ENCODE results near the gene SEMA4F.

The SEMA4F gene

GRCh38 chr2:74696829-74697228 lies 42.8 kb downstream of the SEMA4F start:
- DNase-seq = no peak
- in situ Hi-C loops (cut with MboI; ENCODE audit: low pct_unique_long_range_greater_than_20kb, low sequenced_read_pairs) = no loop called here

DNA sequence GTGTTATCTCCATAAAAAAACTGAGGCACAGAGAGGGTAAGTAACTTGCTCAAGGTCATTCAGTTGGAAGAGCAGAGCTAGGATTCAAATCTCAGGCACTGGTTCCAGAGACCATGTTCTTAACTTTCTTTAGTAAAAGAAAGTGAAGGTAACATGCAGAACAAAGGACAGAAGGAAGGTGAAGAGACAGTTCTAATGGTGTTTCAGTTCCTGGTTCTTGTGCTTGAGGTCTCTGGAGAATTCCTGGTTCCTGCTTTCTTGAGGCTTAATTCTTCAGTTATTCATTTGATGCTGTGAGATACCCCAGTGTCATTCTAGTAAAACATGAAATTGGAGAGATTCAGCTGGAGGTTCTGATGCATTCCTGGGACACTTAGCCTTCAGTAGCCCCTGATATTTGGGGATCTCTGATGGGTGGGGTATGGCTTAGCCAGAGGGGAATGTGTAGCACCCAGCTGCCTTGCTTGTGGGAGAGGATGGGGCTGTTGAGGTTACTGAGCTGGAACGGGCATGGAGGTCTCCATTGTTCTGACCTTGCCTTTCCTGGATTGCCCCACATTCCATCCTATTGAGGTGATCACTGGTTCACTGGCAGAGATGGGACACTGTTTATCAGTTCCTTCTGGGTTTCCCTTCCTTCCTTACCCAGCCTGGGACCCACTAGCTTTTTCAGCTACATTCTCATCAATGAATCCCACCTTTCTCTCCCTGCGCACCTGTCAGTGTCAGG lies 46.8 kb downstream of the SEMA4F start:
- in situ Hi-C loops (cut with MboI; ENCODE audit: low pct_unique_long_range_greater_than_20kb, low sequenced_read_pairs) = no loop called here
- no peak for DNase-seq

- DNase-seq = no peak
- in situ Hi-C loops (cut with MboI; ENCODE audit: low pct_unique_long_range_greater_than_20kb, low sequenced_read_pairs) = no loop called here
These were observed 48.1 kb downstream of the SEMA4F start for GRCh38 chr2:74702001-74702715.

- in situ Hi-C loops (cut with MboI; ENCODE audit: low pct_unique_long_range_greater_than_20kb, low sequenced_read_pairs) = no loop called here
These were observed 49.3 kb downstream of the SEMA4F start for GRCh38 chr2:74703373-74703772.

DNA sequence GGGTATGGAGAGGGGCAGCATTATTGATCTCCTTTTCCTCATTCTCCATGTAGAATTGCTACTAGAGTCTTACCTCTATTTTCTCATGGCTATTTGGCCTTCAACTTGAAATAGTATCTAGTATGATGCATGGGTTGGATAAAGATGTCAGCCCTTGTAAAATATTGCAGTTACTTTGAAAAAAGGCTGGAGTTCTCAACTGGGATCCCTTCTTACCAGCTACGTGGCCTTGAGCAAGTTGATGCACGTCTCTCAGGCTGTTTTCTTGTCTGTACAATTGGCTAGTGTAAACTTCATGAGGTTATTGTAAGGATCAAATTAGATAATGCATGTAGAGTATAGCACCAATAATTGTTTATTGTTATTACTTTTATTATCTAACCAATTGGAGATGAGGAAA lies 50.2 kb downstream of the SEMA4F start:
- no peak for DNase-seq
- in situ Hi-C loops (cut with MboI; ENCODE audit: low pct_unique_long_range_greater_than_20kb, low sequenced_read_pairs) = no loop called here

More at GRCh38 chr2:74703373-74703772, 49.3 kb downstream of the SEMA4F start:
- DNase-seq = no peak

DNA sequence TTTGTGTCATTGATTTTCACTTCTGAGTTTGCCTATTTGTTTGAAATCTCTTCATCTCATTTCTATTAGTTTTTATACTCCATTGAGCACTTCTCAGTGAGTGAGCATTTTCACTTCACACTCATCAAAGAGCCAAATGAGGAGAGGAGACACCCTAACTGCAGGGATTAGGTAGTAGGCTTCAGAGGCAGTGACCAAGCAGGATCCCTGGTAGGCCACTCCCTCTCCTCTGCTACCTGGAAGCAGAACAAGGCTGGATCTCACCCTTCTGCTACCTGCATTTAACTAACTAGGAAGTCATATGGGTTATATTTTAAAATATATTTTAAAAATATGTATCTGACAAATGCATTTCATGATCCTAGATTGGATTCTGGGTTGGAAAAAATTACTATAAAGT lies 52.7 kb downstream of the SEMA4F start:
- in situ Hi-C loops (cut with MboI; ENCODE audit: low pct_unique_long_range_greater_than_20kb, low sequenced_read_pairs) = no loop called here
- no peak for DNase-seq

DNA sequence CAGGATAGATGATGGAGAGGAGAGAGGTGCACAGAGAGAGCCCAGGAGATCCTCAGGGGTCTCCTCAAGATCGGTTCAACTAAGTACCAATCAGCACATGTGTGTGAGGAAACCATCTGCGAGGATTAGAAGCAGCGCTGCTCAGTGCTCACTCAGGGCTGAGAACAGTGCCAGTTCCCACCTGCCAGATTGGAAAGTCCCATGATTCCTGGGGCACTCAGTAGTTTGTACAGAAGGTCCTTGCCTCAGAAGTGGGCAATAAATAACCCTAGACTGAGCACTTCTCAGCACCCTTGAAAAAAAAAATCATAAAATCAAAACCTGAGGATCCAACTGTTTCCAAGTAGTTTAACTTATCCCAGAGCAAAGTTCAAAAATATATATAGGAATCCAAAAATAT lies 53.8 kb downstream of the SEMA4F start:
- in situ Hi-C loops (cut with MboI; ENCODE audit: low pct_unique_long_range_greater_than_20kb, low sequenced_read_pairs) = no loop called here
- no peak for DNase-seq

GRCh38 chr2:74708296-74708695 lies 54.2 kb downstream of the SEMA4F start:
- in situ Hi-C loops (cut with MboI; ENCODE audit: low pct_unique_long_range_greater_than_20kb, low sequenced_read_pairs) = no loop called here

GRCh38 chr2:74708883-74709282 lies 54.8 kb downstream of the SEMA4F start:
- peak; percentile 71 for DNase-seq
- in situ Hi-C loops (cut with MboI; ENCODE audit: low pct_unique_long_range_greater_than_20kb, low sequenced_read_pairs) = no loop called here

More at GRCh38 chr2:74708296-74708695, 54.2 kb downstream of the SEMA4F start:
- no peak for DNase-seq

DNA sequence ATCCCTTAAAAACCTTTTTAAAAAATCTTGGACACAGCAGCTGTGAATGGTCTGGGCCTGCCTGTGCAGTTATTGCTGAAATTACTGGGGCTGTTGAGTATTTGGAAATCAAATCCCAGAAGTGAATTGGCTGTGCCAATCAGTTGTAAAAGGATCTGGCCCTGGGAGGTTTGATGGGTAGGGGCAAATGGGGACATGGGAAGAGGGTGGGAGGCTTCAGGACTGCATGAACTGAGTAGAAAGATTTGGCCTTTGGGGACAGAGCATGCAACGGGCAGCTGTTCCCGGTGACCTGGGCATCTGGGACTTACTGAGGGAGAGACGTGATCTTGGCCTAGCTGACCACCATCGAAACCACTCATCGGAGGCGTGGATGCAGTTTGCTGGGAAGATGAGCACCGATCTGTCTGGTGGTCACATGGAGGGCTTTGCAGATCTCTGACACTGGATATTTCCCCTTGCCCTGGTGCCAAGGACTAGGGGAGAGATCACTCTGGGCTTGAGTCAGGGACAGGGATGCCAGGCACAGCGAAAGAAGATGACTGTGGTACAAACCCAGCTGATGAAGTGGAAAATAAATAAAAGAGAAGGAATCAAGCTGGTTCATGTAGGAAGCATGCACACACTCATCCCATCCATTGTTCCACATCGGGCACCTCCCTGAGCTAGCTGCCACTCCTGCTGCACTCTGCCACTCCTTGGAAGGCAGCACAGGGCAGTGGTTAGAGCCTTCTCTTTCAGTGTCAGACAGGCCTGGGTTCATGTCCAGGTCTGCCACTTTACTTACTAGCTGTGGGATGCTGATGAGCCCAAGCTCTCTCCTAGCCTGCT lies 58.4 kb downstream of the SEMA4F start:
- no peak for DNase-seq
- in situ Hi-C loops (cut with MboI; ENCODE audit: low pct_unique_long_range_greater_than_20kb, low sequenced_read_pairs) = no loop called here

- in situ Hi-C loops (cut with MboI; ENCODE audit: low pct_unique_long_range_greater_than_20kb, low sequenced_read_pairs) = no loop called here
- no peak for DNase-seq
These were observed 60.6 kb downstream of the SEMA4F start for GRCh38 chr2:74714691-74715080.

DNA sequence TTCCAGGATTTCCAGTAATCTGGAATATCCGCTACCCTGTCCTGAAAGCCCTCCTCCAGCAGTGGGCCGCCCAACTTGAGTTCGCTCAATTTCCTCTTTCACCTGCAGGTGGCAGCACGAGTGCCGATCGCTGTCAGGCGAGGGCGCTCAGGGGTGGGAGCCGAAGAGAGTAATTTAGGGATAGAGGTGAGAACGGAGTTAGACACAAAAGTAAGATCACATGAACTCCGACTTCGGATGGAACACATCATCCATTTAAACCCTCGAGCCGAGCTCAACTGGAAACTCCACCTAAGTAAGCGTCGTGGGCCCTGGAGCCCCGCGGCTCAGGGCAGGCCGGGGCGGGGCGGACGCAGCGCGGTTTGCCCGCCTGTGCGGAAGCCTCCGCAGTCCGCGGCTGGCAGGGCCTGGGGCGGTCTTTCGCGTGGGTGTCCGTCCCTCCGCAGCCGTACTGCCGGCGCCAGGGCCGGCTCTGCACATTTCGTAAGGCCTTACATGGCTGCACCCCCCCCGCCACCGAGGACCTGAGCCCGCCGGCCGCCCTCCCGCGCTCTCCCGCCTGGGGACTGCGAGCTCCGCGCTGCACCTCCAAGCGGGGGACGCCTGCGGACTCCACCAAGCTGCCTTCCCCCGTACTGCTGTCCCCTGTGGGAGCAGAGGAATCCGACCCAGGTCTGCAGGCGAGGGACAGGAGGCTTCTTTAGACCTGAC lies 61.2 kb downstream of the SEMA4F start:
- in situ Hi-C loops (cut with MboI; ENCODE audit: low pct_unique_long_range_greater_than_20kb, low sequenced_read_pairs) = no loop called here
- DNase-seq = peak; percentile 87

DNA sequence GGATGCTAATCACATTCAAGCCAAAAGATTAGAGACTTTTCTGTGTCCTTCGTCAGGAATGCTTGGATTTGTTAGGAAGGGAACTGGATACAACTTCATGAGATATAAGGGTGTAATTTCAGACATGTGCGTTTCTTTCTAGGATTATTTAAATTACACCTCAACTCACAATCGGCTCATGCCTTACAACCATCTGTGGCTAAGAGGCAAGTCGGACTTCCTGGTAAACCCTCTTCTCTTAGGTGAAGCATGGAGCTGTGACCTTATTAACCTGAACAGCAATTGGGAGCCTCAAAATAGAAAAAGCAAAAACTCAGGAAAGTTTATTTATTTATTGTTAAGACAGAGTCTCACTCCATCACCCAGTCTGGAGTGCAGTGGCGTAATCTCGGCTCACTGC lies 61.8 kb downstream of the SEMA4F start:
- in situ Hi-C loops (cut with MboI; ENCODE audit: low pct_unique_long_range_greater_than_20kb, low sequenced_read_pairs) = no loop called here
- no peak for DNase-seq

DNA sequence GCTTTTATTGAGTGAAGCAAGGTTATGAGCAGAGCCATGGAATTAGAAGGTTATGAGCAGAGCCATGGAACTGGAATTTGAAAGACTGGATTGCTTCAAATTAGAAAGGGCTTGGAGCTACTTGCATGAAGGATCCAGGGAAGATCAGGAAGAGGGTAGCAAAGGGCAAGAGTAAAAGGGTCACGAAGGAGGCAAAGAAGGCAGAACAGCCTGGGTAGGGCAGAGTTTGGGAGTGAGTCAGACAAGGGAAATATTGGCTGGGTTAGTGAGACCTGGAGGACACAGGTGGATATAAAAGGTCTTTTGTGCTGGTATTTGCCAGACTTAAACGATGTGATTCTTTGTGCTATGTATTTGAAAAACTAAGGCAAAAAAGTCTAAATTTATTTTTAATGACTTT lies 65.0 kb downstream of the SEMA4F start:
- in situ Hi-C loops (cut with MboI; ENCODE audit: low pct_unique_long_range_greater_than_20kb, low sequenced_read_pairs) = no loop called here

DNA sequence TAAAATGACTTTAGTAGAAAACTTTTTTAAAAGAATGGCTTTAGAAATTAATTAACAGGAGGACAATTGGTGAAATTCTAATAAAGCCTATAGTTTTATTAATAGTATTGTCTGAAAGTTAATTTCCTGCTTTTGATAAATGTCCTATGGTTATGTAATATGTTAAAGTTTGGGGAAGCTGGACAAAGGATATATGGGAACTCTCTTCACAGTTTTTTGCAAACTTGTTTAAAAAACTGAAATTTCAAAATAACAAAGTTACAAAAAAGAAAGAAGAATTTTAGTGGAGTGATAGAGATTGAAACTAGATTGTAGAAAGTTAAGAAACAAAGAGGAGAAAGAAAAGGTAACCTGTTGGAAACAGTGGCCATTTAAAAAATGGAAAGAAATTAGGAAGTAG lies 67.3 kb downstream of the SEMA4F start:
- in situ Hi-C loops (cut with MboI; ENCODE audit: low pct_unique_long_range_greater_than_20kb, low sequenced_read_pairs) = no loop called here

More for the DNA sequence above, 65.0 kb downstream of the SEMA4F start:
- DNase-seq = no peak

DNA sequence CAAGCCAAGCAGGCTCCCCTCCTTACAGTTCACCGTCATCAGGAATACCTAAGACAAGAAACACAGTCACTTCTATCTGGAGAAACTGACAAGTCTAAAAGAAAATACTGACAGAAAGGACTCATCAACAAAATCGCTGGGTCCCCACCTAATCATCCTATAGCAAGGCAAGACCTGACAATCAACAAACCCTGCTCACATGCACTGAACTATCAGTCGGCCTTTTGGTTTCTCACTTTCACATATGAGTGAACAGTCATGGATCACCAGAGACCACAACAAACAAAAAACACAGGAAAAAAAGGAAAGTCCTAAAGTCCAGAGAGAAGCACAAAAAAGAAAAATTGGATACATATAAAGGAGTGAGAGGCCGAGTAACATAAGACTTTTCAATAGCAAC lies 70.4 kb downstream of the SEMA4F start:
- DNase-seq = no peak
- in situ Hi-C loops (cut with MboI; ENCODE audit: low pct_unique_long_range_greater_than_20kb, low sequenced_read_pairs) = no loop called here

More for the DNA sequence above, 67.3 kb downstream of the SEMA4F start:
- no peak for DNase-seq

GRCh38 chr2:74725287-74725686 lies 71.2 kb downstream of the SEMA4F start:
- DNase-seq = no peak
- in situ Hi-C loops (cut with MboI; ENCODE audit: low pct_unique_long_range_greater_than_20kb, low sequenced_read_pairs) = no loop called here

GRCh38 chr2:74728842-74729241 lies 74.8 kb downstream of the SEMA4F start:
- in situ Hi-C loops (cut with MboI; ENCODE audit: low pct_unique_long_range_greater_than_20kb, low sequenced_read_pairs) = no loop called here
- DNase-seq = no peak

DNA sequence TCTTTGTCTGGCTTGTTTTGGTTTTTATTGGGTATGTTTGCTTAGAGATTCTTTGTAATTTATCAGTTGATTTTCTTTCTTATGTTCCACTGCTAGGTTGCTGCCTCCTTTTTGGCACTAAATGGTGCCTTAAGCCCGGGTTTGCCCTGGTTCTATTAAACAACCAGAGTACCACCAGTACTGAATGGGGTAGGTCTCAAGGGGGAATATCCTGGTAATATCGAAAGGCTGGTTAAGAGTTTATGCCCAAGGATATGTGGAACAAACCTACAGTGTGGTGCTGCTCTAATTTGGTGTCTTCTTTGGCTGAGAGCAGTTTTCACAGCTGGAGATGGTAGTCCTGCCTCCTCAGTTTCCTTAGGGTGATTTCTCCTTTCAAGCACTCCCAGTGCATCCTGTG lies 76.5 kb downstream of the SEMA4F start:
- no peak for DNase-seq
- in situ Hi-C loops (cut with MboI; ENCODE audit: low pct_unique_long_range_greater_than_20kb, low sequenced_read_pairs) = no loop called here

Data from KBM-7 (cell line).